Measurements from ENCODE around the gene ZBTB16. TPM values are rescaled to one million over a fixed set of nuclear protein-coding genes. Genes with fewer than 3 reads are reported as not detected.

ZBTB16 gene
- total and polyA plus RNA-seq, 8 donors: 7.9 to 318 (median 55.3) TPM

DNA sequence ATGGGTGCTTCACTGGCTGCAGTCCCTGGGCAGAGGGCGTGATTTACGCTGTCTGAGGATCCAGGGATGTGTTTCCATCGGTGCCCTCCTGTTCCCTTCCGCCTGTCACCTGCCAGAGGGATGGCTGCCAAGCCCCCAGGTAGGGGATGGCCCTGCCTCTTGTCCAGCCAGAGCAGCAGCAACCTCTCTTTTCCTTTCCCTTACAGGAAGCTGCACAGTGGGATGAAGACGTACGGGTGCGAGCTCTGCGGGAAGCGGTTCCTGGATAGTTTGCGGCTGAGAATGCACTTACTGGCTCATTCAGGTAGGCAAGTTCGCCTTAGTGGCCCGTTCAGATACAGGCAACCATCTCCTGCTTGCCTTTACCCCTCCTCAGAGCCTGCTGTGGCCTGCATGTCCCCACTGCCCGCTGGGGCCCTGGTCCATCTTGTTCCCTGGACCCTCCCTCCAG lies 96.6 kb downstream of the ZBTB16 start:
- H3K9me3 ChIP-seq: no peaks in the 10 kb centered on the region
- H3K27ac ChIP-seq: peak overlapping the region; percentile 12 to 99 (median 95)
- TF ChIP-seq POLR2AphosphoS5 (IDR thresholded peaks at IDR 0.05): no peak
- TF ChIP-seq, protein P1, sequence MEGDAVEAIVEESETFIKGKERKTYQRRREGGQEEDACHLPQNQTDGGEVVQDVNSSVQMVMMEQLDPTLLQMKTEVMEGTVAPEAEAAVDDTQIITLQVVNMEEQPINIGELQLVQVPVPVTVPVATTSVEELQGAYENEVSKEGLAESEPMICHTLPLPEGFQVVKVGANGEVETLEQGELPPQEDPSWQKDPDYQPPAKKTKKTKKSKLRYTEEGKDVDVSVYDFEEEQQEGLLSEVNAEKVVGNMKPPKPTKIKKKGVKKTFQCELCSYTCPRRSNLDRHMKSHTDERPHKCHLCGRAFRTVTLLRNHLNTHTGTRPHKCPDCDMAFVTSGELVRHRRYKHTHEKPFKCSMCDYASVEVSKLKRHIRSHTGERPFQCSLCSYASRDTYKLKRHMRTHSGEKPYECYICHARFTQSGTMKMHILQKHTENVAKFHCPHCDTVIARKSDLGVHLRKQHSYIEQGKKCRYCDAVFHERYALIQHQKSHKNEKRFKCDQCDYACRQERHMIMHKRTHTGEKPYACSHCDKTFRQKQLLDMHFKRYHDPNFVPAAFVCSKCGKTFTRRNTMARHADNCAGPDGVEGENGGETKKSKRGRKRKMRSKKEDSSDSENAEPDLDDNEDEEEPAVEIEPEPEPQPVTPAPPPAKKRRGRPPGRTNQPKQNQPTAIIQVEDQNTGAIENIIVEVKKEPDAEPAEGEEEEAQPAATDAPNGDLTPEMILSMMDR (IDR thresholded peaks at IDR 0.05): no peak
- no peak for TF ChIP-seq POLR2A (IDR thresholded peaks at IDR 0.05)
- no peak for TF ChIP-seq EP300 (IDR thresholded peaks at IDR 0.05)
- no peak for DNase-seq
- no peaks in the 10 kb centered on the region for H3K27me3 ChIP-seq
- no peak overlapping the region for H3K4me3 ChIP-seq
- peaks cover 70 to 100% (median 88%) of the 10 kb centered on the region in 4 donors for H3K4me1 ChIP-seq
- intact Hi-C loops (cut with DNase I; ENCODE audit: low total_unique reads): no loop called here
- peaks cover 11 to 33% (median 30%) of the 10 kb centered on the region in 4 donors for H3K36me3 ChIP-seq
- WGBS, 5 donors: 92 to 98% (median 96%) methylated on average over 13 of the region's 13 CpGs

DNA sequence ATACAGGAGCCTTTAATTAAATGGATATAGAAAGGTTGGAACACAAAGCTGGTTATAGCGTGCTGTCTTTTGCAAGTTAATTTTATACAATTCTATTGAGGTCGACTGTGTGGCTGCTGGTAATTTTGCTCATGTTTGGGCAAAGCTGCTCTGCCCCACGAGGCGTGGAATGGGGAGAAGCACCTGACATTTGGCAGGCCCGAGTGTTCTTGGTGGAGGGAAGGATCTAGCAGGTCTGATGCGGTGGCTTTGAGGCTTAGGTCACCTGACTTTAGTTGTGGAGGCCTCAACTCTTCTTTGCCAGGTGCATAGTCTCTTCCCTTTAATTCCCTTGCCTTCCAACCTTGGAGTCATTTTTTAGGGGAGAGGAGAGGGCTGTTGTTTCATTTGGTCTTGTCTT lies 97.3 kb downstream of the ZBTB16 start:
- intact Hi-C loops (cut with DNase I; ENCODE audit: low total_unique reads): no loop called here
- no peaks in the 10 kb centered on the region for H3K27me3 ChIP-seq
- H3K4me3 ChIP-seq: no peak overlapping the region
- H3K27ac ChIP-seq: peak overlapping the region in 4 of 5 donors; percentile 92 to 99 (median 96)
- no peak for DNase-seq
- TF ChIP-seq, protein P1 (IDR thresholded peaks at IDR 0.05): no peak
- TF ChIP-seq POLR2A (IDR thresholded peaks at IDR 0.05) (no peak), EP300 (IDR thresholded peaks at IDR 0.05) (no peak), POLR2AphosphoS5 (IDR thresholded peaks at IDR 0.05) (no peak)
- WGBS, 5 donors: 89 to 93% (median 89%) methylated on average over 6 of the region's 6 CpGs
- H3K4me1 ChIP-seq: peaks cover 70 to 100% (median 91%) of the 10 kb centered on the region in 4 donors
- H3K36me3 ChIP-seq: peaks cover 11 to 33% (median 30%) of the 10 kb centered on the region in 4 donors
- no peaks in the 10 kb centered on the region for H3K9me3 ChIP-seq

DNA sequence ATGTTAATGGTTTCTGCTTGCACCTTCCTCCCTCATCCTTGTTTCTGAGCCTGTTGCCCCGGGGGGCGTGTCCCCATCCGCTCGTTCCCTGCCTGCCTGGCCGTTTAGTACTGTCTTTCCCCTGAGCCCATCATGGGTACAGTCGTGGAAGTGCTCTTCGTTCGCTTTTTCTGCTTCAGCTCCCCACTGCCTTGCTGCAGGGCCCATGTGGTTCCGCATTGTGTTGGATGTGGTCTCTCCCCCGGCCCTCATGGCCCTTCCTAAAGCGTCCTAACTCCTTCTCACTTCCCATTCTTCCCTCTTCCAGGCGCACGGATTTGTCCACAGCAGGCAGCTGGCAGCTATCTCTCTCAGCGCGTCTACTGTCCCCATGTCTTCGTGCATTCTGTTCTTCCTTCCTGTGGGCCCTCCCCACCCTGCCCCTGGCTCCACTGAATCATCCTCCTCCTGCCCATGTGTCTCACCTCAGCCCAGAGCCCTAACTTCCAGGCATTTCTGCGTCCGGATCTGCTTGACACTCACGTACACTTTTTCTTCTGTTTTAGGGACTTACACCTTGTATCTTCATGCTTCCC lies 98.1 kb downstream of the ZBTB16 start:
- Histone ChIP-seq H3K27ac (peak overlapping the region; percentile 4 to 99 (median 95)), H3K9me3 (no peaks in the 10 kb centered on the region), H3K4me3 (no peak overlapping the region), H3K36me3 (peaks cover 11 to 33% (median 30%) of the 10 kb centered on the region in 4 donors), H3K27me3 (no peaks in the 10 kb centered on the region), H3K4me1 (peaks cover 74 to 100% (median 95%) of the 10 kb centered on the region in 4 donors)
- TF ChIP-seq POLR2AphosphoS5 (IDR thresholded peaks at IDR 0.05) (no peak), POLR2A (IDR thresholded peaks at IDR 0.05) (no peak), EP300 (IDR thresholded peaks at IDR 0.05) (no peak)
- TF ChIP-seq, protein P1 (IDR thresholded peaks at IDR 0.05): no peak
- DNase-seq: no peak
- 88 to 93% (median 91%) methylated on average over 19 of the region's 19 CpGs for WGBS, 5 donors
- intact Hi-C loops (cut with DNase I; ENCODE audit: low total_unique reads): no loop called here

DNA sequence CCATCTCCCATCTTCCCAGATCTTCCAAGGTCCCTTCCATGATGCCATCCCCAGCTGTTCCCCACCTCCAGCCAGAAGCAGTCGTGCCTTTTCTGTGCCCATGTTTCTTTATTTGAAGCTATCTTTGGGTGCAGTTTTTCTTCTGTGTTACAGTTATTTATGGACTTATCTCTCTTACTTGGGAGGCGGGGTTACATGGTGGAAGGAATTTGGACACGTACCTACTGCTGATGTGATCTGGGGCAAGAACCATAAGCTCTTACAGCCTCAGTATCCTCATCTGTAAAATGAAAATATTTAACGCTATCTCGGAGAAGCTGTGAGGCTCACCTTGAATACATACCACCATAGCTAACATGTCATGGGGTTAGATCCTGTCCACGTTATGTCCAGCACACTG lies 98.9 kb downstream of the ZBTB16 start:
- Histone ChIP-seq H3K36me3 (peaks cover 6 to 33% (median 30%) of the 10 kb centered on the region in 4 donors), H3K27ac (peak overlapping the region; percentile 0 to 99 (median 95)), H3K9me3 (no peaks in the 10 kb centered on the region), H3K4me3 (no peak overlapping the region), H3K27me3 (no peaks in the 10 kb centered on the region), H3K4me1 (peaks cover 79 to 100% (median 94%) of the 10 kb centered on the region in 4 donors)
- TF ChIP-seq POLR2A (IDR thresholded peaks at IDR 0.05) (no peak), POLR2AphosphoS5 (IDR thresholded peaks at IDR 0.05) (no peak), EP300 (IDR thresholded peaks at IDR 0.05) (no peak)
- TF ChIP-seq, protein P1 (IDR thresholded peaks at IDR 0.05): no peak
- DNase-seq: no peak
- 57 to 74% (median 66%) methylated on average over 5 to 6 of the region's 6 CpGs for WGBS, 5 donors
- intact Hi-C loops (cut with DNase I; ENCODE audit: low total_unique reads): no loop called here

Data from stomach (tissue), 9 donors.